ENCODE measurements around the gene F13B.

F13B gene

GRCh38 chr1:197093226-197093885 is 26.3 kb upstream of the F13B start:
- Histone ChIP-seq H4K20me1 (ENCODE audit: insufficient read depth) (no peaks in the 10 kb centered on the region), H3K79me2 (ENCODE audit: insufficient read depth, low read depth) (no peaks in the 10 kb centered on the region), H3K4me1 (ENCODE audit: low read depth, poor library complexity, severe bottlenecking) (no peaks in the 10 kb centered on the region), H3K4me3 (IDR thresholded peaks at IDR 0.05; ENCODE audit: insufficient read depth, low read depth, low read length) (no peak overlapping the region), H3K4me2 (no peak overlapping the region), H2AFZ (ENCODE audit: low read depth) (no peak overlapping the region), H3K36me3 (ENCODE audit: insufficient read depth) (0 out of 2 replicates have a peak, but pooled peaks cover 3% of the 10 kb centered on the region), H3K27me3 (ENCODE audit: insufficient read depth, low read depth) (no peaks in the 10 kb centered on the region), H3K27ac (no peak overlapping the region), H3K9ac (no peak overlapping the region)
- no peak for TF ChIP-seq CTCF (conservative IDR thresholded peaks at IDR 0.05; ENCODE audit: low read depth, low read length)

GRCh38 chr1:197092491-197093023 is 25.5 kb upstream of the F13B start:
- Histone ChIP-seq H3K9ac (no peak overlapping the region), H4K20me1 (ENCODE audit: insufficient read depth) (no peaks in the 10 kb centered on the region), H3K27me3 (ENCODE audit: insufficient read depth, low read depth) (no peaks in the 10 kb centered on the region), H3K27ac (no peak overlapping the region), H3K79me2 (ENCODE audit: insufficient read depth, low read depth) (no peaks in the 10 kb centered on the region), H3K4me3 (IDR thresholded peaks at IDR 0.05; ENCODE audit: insufficient read depth, low read depth, low read length) (no peak overlapping the region), H3K36me3 (ENCODE audit: insufficient read depth) (peaks cover 3% of the 10 kb centered on the region; the same call in 1 of the 2 replicates), H3K4me2 (no peak overlapping the region), H2AFZ (ENCODE audit: low read depth) (no peak overlapping the region), H3K4me1 (ENCODE audit: low read depth, poor library complexity, severe bottlenecking) (no peaks in the 10 kb centered on the region)
- TF ChIP-seq CTCF (conservative IDR thresholded peaks at IDR 0.05; ENCODE audit: low read depth, low read length) = no peak

- H3K36me3 ChIP-seq (ENCODE audit: insufficient read depth) = peaks cover 11% of the 10 kb centered on the region; the same call in 1 of the 2 replicates
Observed at GRCh38 chr1:197083474-197083873, 16.4 kb upstream of the F13B start.

GRCh38 chr1:197081117-197081753 is 14.2 kb upstream of the F13B start:
- Histone ChIP-seq H3K27me3 (ENCODE audit: insufficient read depth, low read depth) (no peaks in the 10 kb centered on the region), H3K27ac (no peak overlapping the region), H2AFZ (ENCODE audit: low read depth) (no peak overlapping the region), H3K4me3 (IDR thresholded peaks at IDR 0.05; ENCODE audit: insufficient read depth, low read depth, low read length) (no peak overlapping the region), H3K79me2 (ENCODE audit: insufficient read depth, low read depth) (no peaks in the 10 kb centered on the region), H3K4me1 (ENCODE audit: low read depth, poor library complexity, severe bottlenecking) (no peaks in the 10 kb centered on the region), H3K9ac (no peak overlapping the region), H4K20me1 (ENCODE audit: insufficient read depth) (no peaks in the 10 kb centered on the region), H3K4me2 (no peak overlapping the region), H3K36me3 (ENCODE audit: insufficient read depth) (0 out of 2 replicates have a peak, but pooled peaks cover 11% of the 10 kb centered on the region)
- TF ChIP-seq CTCF (conservative IDR thresholded peaks at IDR 0.05; ENCODE audit: low read depth, low read length) = no peak

More at GRCh38 chr1:197083474-197083873, 16.4 kb upstream of the F13B start:
- TF ChIP-seq CTCF (conservative IDR thresholded peaks at IDR 0.05; ENCODE audit: low read depth, low read length) = no peak
- H3K27ac ChIP-seq = no peak overlapping the region
- H4K20me1 ChIP-seq (ENCODE audit: insufficient read depth) = no peaks in the 10 kb centered on the region
- H3K79me2 ChIP-seq (ENCODE audit: insufficient read depth, low read depth) = no peaks in the 10 kb centered on the region
- H3K4me3 ChIP-seq (IDR thresholded peaks at IDR 0.05; ENCODE audit: insufficient read depth, low read depth, low read length) = no peak overlapping the region
- no peak overlapping the region for H2AFZ ChIP-seq (ENCODE audit: low read depth)
- no peak overlapping the region for H3K4me2 ChIP-seq
- H3K27me3 ChIP-seq (ENCODE audit: insufficient read depth, low read depth) = no peaks in the 10 kb centered on the region
- H3K9ac ChIP-seq = no peak overlapping the region
- H3K4me1 ChIP-seq (ENCODE audit: low read depth, poor library complexity, severe bottlenecking) = no peaks in the 10 kb centered on the region
